Sigmoid colon (tissue), 3 donors: Measurements from ENCODE around the gene DIPK1B.

Source experiments
- POLR2A ChIP-seq, 2 donors: fragments of 450-650 bp; IDR thresholded peaks; one replicate each; pipeline ENCODE4 v1.6.1; 2016; ENCODE audit warnings: antibody characterized with exemption in 2 of 2, mild to moderate bottlenecking in 2 of 2, moderate library complexity in 2 of 2
- TF ChIP-seq, protein P1 (sequence below), 4 experiments: fragments of 450-650 bp in 3 of 4; fragments of 200-600 bp in 1 of 4; IDR thresholded peaks; one replicate each; pipeline ENCODE4 v1.5.1; 2016 to 2019; ENCODE audit warnings: antibody characterized with exemption in 4 of 4, mild to moderate bottlenecking in 3 of 4, moderate library complexity in 2 of 4

GRCh38 chr9:136664000-136664915, 48.1 kb upstream of the DIPK1B start:
- TF ChIP-seq, protein P1, sequence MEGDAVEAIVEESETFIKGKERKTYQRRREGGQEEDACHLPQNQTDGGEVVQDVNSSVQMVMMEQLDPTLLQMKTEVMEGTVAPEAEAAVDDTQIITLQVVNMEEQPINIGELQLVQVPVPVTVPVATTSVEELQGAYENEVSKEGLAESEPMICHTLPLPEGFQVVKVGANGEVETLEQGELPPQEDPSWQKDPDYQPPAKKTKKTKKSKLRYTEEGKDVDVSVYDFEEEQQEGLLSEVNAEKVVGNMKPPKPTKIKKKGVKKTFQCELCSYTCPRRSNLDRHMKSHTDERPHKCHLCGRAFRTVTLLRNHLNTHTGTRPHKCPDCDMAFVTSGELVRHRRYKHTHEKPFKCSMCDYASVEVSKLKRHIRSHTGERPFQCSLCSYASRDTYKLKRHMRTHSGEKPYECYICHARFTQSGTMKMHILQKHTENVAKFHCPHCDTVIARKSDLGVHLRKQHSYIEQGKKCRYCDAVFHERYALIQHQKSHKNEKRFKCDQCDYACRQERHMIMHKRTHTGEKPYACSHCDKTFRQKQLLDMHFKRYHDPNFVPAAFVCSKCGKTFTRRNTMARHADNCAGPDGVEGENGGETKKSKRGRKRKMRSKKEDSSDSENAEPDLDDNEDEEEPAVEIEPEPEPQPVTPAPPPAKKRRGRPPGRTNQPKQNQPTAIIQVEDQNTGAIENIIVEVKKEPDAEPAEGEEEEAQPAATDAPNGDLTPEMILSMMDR (IDR thresholded peaks at IDR 0.05) = no peak
- TF ChIP-seq POLR2A (IDR thresholded peaks at IDR 0.05) = no peak
